Chondrocyte (in vitro differentiated cells): ENCODE results near the gene JUN. TPM values are rescaled to one million over a fixed set of nuclear protein-coding genes. Genes with fewer than 3 reads are reported as not detected.

ENCODE experiments used
- DNase-seq: peaks from one replicate; pipeline ENCODE4 v3.0.0; 2021; ENCODE audit warnings: mixed read lengths, low spot score
- H3K27ac Mint-ChIP-seq: one replicate; pipeline ENCODE4 v1.8.0; 2021; ENCODE audit warnings: mild to moderate bottlenecking, moderate library complexity, mixed read lengths; ENCODE audit not compliant: unreplicated experiment
- H3K27me3 Mint-ChIP-seq: 2 replicates; pipeline ENCODE4 v1.8.0; 2021; ENCODE audit warnings: low read depth, mixed read lengths
- H3K36me3 Mint-ChIP-seq: 2 replicates; pipeline ENCODE4 v1.8.0; 2021; ENCODE audit warnings: low read depth, mixed read lengths
- H3K4me1 Mint-ChIP-seq: 2 replicates; pipeline ENCODE4 v1.8.0; 2021; ENCODE audit warnings: low read depth, mild to moderate bottlenecking, mixed read lengths
- H3K4me3 Mint-ChIP-seq: one replicate; pipeline ENCODE4 v1.8.0; 2021; ENCODE audit warnings: mild to moderate bottlenecking, moderate library complexity, mixed read lengths; ENCODE audit not compliant: unreplicated experiment
- H3K9me3 Mint-ChIP-seq: 2 replicates; pipeline ENCODE4 v1.8.0; 2021; ENCODE audit warnings: low read depth, mixed read lengths
- CTCF ChIP-seq: fragments of 200-600 bp; sonication (generic); IDR thresholded peaks from 2 replicates; pipeline ENCODE4 v1.5.0; 2021; ENCODE audit warnings: antibody characterized with exemption, mild to moderate bottlenecking, moderate library complexity
- total RNA-seq: library from RNA; stranded (reverse); gene quantifications from 3 replicates; pipeline ENCODE4 v1.2.1, GENCODE V29; 2021

Gene JUN
- total RNA-seq, 1 donor from 2014 or later = 92.3 TPM

GRCh38 chr1:58755468-58755872 lies 28.4 kb downstream of the JUN start:
- TF ChIP-seq CTCF = no peak
- Mint-ChIP-seq H3K4me3 (peak overlapping the region; percentile 37), H3K4me1 (peaks cover 30% of the 10 kb centered on the region), H3K27ac (peak overlapping the region; percentile 94), H3K27me3 (no peaks in the 10 kb centered on the region), H3K9me3 (no peaks in the 10 kb centered on the region), H3K36me3 (no peaks in the 10 kb centered on the region)
- DNase-seq = no peak

- TF ChIP-seq CTCF = no peak
- Mint-ChIP-seq H3K27ac (peak overlapping the region; percentile 94), H3K4me1 (peaks cover 30% of the 10 kb centered on the region), H3K9me3 (no peaks in the 10 kb centered on the region), H3K36me3 (no peaks in the 10 kb centered on the region), H3K4me3 (peak overlapping the region; percentile 37), H3K27me3 (no peaks in the 10 kb centered on the region)
- DNase-seq = no peak
Measured at GRCh38 chr1:58754683-58755467, 29.0 kb downstream of the JUN start.

DNA sequence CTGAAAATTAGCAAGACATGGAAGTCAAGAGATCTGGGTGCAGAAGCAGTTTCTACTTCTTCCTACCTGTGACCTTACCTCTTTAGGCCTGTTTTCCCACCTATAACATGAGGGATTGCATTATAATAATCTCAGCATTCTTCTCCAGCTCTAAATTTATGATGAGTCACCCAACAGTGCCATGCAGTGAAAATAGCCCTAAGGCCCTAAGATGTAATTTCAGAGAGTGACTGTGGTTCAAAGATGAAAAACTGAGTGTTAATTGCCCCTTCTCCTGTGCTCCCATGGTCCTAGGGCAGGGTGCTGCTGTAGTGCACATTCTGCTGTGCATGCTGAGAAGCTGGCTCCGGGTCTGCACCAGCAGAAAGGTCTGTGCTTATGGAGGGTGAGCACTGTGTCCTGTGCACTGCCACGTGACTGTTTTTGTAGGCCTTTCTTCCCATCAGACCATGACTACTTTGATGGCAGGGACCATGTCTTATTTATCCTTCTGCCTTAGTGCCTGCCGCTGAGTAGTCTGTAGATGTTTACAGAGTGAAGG lies 29.7 kb downstream of the JUN start:
- Mint-ChIP-seq H3K4me3 (no peak overlapping the region), H3K27me3 (no peaks in the 10 kb centered on the region), H3K9me3 (no peaks in the 10 kb centered on the region), H3K4me1 (peaks cover 30% of the 10 kb centered on the region), H3K36me3 (no peaks in the 10 kb centered on the region), H3K27ac (peak overlapping the region; percentile 94)
- no peak for TF ChIP-seq CTCF
- no peak for DNase-seq

GRCh38 chr1:58753431-58753866 lies 30.4 kb downstream of the JUN start:
- no peak for DNase-seq
- Mint-ChIP-seq H3K27ac (no peak overlapping the region), H3K9me3 (no peaks in the 10 kb centered on the region), H3K27me3 (no peaks in the 10 kb centered on the region), H3K4me1 (peaks cover 30% of the 10 kb centered on the region), H3K36me3 (no peaks in the 10 kb centered on the region), H3K4me3 (no peak overlapping the region)
- TF ChIP-seq CTCF = no peak

GRCh38 chr1:58749646-58750045 lies 34.2 kb downstream of the JUN start:
- H3K9me3 Mint-ChIP-seq = no peaks in the 10 kb centered on the region
- no peak for TF ChIP-seq CTCF
- no peak for DNase-seq
- H3K36me3 Mint-ChIP-seq = no peaks in the 10 kb centered on the region
- peaks cover 11% of the 10 kb centered on the region for H3K4me1 Mint-ChIP-seq
- H3K27me3 Mint-ChIP-seq = no peaks in the 10 kb centered on the region
- no peak overlapping the region for H3K27ac Mint-ChIP-seq
- H3K4me3 Mint-ChIP-seq = no peak overlapping the region
